Dermis microvascular lymphatic vessel endothelial cell (primary cell): ENCODE results near the gene CROCC2. TPM values are rescaled to one million over a fixed set of nuclear protein-coding genes. Genes with fewer than 3 reads are reported as not detected.

Experiments used
- DNase-seq, 2 donors: peaks; one replicate each; pipeline versions ENCODE4 v3.0.0 to v3.0.0-alpha.2; 2010; ENCODE audit warnings: low read depth in 2 of 2
- total RNA-seq: library from RNA; depleted of rRNA; stranded (reverse); fragments of >200 nt; gene quantifications from 2 replicates; pipeline ENCODE4 v1.2.1, GENCODE V29; 2014

The CROCC2 gene
- not detected in 2 replicates for total RNA-seq

- no peak for DNase-seq
These were observed at the start of gene CROCC2 for GRCh38 chr2:240906141-240906910. Gene CROCC2 (plus strand): TSS chr2:240906336. CDS start chr2:240906514, 178 bp downstream.

DNA sequence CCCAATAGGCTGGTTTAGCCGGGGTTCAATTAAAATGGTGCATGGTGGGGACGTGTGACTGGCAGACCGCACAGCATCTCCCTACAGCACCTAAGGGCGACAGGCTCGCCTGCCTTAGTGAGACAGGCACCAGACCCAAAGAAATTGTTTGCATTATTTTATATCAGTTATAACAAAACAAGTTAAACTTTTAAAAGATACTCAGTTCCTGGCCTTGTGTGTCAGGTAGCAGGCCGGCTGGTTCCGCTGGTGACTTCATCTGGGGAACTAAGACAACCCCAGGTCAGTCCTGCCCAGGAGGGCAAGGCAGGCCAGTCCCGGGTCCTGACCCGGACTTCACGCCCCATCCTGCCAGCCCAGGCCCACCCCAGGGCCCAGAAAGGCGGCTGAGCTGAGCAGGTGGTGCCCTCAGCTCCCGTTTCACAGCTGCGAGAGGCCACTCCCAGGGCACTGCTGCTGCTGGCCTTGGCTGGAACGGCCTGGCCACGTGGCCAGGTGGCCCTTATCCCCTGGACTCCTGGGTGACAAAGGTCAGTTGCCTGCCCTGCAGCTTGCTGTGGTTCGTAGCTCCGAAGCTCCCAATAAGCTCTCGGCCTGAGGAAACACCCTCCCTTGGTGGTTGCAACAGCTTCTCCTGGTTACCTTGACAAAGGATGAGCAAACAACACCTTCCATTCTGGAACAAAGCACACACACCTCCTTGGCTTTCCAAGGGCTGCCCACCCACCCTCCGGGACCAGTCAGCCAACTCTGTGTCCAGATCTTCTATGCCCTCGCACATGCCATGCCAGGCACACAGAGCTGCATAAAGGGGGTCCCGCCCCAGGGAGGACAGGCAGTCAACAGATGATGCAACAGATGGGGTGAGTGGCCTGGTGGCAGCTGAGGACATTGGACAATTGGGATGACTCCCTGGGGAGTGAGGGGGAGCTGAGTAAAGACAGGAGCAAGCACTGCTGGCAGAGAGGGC is 48.8 kb upstream of the CROCC2 start:
- no peak for DNase-seq

DNA sequence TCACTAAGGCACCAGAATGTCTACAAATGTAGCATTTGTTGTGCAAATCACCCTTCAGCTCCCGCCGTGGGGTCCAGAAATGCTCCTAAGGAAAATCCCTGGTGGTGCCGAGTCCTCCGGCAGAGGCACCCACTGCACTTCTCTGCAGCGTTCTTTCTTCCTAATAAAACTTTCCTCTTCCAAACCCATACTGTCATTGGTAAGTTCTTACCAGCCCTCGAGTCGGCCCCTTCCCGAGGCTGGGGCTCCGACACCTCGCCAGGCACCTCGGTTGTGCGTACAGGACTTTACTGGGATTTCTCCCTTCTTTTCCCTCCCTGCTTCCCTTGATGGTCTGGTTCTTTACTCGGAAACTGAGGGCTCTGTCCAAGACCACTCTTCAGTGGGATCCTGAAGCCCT is 47.8 kb upstream of the CROCC2 start:
- DNase-seq: no peak

GRCh38 chr2:240858871-240859270 is 47.3 kb upstream of the CROCC2 start:
- no peak for DNase-seq

DNA sequence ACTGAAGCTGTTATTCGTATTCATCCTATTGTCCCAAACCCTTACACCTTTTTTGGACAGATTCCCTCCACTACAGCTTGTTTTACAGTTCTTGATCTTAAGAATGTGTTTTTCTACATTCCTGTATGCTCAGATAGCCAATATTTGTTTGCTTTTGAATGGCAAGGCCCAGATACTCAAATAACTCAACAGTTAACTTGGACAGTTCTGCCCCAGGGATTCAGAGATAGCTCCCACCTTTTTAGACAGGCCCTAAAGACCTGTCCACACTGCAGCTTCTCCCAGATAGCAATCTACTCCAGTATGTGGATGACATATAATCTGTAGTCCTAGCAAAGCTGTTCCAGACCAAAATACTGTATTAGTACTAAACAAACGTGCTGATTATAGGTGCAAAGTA is 44.6 kb upstream of the CROCC2 start:
- DNase-seq: no peak

- DNase-seq: no peak
These were observed 41.7 kb upstream of the CROCC2 start for GRCh38 chr2:240864475-240864874.

DNA sequence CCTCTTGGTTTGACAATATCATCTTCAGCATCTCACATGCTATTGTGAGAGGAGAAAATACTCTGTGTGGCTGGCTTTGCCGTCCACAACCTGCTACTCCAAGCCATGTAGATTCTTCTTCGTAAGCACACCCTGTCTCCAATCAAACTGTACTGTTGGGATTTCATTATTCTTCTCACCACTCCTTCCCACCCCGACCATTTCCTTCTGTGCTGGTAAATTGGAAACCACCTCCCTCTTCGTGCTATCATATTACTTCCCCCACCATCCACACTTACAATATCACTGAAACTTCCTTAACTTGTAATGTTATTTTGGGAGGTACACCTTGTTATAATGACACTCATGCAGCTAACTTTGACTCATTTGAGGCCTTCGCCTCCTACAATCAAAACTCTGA is 40.7 kb upstream of the CROCC2 start:
- DNase-seq: no peak

- no peak for DNase-seq
These were observed 37.6 kb upstream of the CROCC2 start, which contains the start of gene AGXT for GRCh38 chr2:240868286-240869108. Gene AGXT (plus strand): TSS chr2:240868824. CDS start chr2:240868866, 42 bp downstream.

GRCh38 chr2:240869109-240869955 is 36.8 kb upstream of the CROCC2 start:
- no peak for DNase-seq

GRCh38 chr2:240869956-240870875 is 35.9 kb upstream of the CROCC2 start:
- no peak for DNase-seq

- DNase-seq: no peak
These were observed 34.8 kb upstream of the CROCC2 start for GRCh38 chr2:240871071-240871958.

DNA sequence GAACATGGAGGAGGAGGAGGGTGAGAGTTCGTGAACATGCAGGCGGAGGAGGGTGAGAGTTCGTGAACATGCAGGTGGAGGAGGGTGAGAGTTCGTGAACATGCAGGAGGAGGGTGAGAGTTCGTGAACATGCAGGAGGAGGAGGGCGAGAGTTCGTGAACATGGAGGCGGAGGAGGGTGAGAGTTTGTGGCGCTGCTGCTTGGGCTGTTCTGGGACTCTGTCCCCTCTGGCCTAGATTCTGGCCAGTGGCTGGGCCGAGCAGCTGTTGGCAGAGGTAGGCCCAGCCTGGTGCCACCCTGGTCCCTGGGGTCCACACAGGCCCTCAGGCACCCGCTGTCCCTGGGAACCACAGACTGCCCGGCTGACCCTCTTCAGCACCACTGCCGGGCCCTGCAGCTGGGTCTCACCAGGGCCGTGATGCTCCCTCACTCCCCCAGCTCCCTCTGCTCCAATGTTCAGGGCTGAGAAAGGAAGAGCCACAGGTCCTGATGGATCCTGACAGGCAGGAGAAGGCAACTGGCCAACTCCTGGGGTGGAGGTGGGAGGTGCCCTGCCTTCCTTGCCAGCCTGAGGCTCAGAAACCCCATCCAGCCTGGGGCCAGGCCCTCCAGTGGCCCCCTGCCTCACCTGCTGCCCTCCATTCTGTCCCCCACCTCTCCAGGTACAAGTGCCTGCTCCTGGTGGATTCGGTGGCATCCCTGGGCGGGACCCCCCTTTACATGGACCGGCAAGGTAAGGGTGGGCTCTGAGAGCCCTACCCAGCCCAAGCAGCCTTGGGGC is 33.6 kb upstream of the CROCC2 start:
- no peak for DNase-seq

DNA sequence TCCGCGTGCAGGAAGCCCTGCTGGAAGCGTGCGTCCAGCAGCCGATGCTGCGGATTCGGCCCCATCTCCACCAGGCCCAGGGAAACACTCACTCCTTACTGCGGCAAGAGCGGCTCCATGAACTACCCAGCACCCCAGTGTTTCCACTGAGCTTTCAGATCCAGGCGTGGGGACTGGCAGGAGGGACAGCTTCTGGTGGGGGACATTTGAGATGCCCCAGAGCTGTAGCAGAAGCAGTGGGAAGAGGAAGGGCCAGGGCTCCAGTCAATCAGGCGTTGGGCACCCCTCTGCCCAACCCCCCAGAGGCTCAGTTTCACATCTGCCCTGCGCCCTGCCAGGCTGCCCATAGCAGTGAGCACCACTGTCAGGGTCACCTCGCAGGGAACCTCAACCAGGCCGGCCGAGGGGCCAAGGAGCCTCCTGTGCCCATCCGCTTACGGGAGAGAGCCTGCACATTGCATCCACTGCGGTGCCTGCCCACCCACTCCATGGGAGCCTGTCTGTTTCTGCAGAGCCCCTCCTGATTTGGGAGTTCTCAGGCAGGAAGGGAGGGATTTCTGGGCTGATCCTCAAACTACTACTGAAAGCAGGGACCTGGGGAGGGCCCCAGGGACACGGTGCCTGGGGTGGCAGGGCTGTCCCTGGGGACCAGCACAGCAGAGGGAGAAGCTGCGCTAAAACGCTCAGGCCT is 32.9 kb upstream of the CROCC2 start:
- DNase-seq: no peak

DNA sequence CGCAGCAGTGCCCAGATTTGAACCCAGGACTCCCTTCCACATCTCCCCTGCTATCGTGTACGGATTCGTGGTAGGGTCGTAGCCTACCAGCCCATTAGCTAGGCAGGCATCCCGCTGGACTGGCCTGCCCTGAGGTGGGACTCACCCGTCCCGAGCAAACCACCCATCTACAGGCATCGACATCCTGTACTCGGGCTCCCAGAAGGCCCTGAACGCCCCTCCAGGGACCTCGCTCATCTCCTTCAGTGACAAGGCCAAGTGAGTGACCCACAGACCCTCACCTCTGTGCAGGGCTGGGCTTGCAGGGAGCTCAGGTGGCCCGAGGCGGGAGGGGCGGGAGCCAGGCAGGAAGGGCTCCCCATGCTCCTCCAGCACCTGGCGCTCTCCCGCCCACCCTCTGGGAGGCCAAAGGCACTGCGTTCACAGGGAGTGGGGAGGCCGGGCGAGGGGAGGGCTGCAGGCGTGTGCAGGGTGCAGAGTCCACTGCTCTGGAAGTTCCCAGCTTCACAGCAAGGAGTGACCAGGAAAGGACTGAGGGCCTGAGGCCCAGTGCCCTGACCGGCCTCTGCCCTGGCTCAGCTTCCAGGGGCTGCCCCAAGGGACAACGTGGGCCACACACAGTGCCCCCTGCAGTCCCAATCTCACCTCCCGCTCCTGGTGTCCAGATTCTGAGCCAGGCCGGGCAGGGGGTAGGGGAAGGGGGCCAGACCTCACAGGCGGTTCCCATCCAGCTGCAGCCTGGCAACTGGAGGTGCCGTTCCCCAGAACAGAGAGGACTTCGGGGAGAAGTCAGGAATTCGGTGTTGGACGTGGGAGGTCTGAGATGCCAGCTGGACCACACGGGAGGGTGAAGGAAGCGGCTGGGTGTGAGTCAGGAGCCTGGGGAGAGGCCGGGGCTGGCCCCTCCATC is 32.1 kb upstream of the CROCC2 start:
- no peak for DNase-seq

DNA sequence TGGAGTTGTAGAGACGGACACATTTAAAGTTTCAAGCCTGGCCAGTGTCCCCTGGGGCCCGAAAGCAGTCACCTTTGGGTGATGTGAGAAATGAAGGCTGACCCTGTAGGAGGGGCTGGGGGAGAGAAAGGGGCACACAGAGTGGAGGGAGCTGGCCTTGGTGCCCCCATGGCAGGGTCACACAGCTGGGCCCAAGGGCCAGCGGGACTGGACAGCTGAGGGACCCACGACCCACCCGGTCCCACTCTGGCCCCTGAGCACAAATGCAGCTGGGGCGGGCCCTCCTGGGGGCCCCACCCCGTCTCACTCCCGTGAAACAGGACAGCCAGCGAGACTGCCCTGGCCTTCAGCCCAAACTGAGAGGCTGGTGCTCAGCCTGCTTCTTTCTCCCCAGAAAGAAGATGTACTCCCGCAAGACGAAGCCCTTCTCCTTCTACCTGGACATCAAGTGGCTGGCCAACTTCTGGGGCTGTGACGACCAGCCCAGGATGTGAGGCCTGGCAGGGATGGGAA is 31.4 kb upstream of the CROCC2 start:
- no peak for DNase-seq
